Esophagus muscularis mucosa (tissue), 3 donors: ENCODE measurements around the gene FGR.
A peak's percentile ranks its signal among the peaks of the same experiment; 100 is the strongest.

Experiments used
- POLR2A ChIP-seq: fragments of 450-650 bp; IDR thresholded peaks from one replicate; pipeline ENCODE4 v1.6.1; 2017; ENCODE audit warnings: antibody characterized with exemption, moderate library complexity, mild to moderate bottlenecking, low read depth
- POLR2AphosphoS5 ChIP-seq, 2 donors: sonication (generic); formaldehyde crosslinking; IDR thresholded peaks; one replicate each; pipeline ENCODE4 v1.6.1; 2017; ENCODE audit warnings: antibody characterized with exemption in 2 of 2
- TF ChIP-seq, protein P1 (sequence below), 3 experiments: fragments of 200-600 bp in 2 of 3; fragments of 450-650 bp in 1 of 3; sonication (generic) in 2 of 3; IDR thresholded peaks; one replicate each; pipeline ENCODE4 v1.5.1; 2017 to 2019; ENCODE audit warnings: antibody characterized with exemption in 3 of 3, mild to moderate bottlenecking in 2 of 3, moderate library complexity in 1 of 3

DNA sequence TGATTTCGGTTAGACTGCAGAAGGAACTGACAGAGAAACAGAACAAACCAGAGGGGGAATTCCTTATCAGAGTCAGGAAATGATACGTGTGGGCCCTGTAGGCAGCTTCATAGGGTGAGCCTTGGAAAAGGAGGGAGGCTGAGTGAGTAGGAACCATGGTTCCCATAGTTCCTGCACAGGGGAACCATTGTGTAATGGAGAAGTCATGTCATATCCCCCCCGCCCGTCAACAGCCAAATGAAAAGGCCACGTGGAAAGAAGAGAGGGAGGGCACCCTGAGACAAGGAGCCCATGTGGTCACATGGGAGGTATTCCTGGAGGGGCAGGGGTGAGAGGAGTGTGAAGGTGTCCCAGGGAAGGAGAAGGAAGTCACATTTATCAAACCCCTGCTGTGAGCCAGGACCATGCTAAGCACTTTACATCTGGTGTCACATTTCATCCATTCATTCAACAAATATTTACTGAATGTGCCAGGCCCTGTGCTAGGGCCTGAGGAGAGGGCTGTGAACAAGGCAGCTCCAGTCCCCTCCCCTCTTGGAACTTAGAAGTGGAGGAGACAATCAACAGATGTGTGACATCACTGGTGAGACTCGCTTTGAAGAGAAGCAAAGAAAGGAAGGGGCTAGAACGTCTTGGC is 15.7 kb upstream of the FGR start:
- TF ChIP-seq POLR2A (no peak), POLR2AphosphoS5 (IDR thresholded peaks at IDR 0.05) (peak; percentile 15 to 21)
- TF ChIP-seq, protein P1, sequence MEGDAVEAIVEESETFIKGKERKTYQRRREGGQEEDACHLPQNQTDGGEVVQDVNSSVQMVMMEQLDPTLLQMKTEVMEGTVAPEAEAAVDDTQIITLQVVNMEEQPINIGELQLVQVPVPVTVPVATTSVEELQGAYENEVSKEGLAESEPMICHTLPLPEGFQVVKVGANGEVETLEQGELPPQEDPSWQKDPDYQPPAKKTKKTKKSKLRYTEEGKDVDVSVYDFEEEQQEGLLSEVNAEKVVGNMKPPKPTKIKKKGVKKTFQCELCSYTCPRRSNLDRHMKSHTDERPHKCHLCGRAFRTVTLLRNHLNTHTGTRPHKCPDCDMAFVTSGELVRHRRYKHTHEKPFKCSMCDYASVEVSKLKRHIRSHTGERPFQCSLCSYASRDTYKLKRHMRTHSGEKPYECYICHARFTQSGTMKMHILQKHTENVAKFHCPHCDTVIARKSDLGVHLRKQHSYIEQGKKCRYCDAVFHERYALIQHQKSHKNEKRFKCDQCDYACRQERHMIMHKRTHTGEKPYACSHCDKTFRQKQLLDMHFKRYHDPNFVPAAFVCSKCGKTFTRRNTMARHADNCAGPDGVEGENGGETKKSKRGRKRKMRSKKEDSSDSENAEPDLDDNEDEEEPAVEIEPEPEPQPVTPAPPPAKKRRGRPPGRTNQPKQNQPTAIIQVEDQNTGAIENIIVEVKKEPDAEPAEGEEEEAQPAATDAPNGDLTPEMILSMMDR (IDR thresholded peaks at IDR 0.05), result no peak
